AG04449 (cell line): Measurements from ENCODE around the gene RAB40C.

ENCODE experiments used
- CTCF ChIA-PET: fragments of 350-600 bp; formaldehyde crosslinking; extraction: SDS; loops from one replicate; lab custom pipeline; 2021; ENCODE audit warnings: antibody characterized with exemption; lab: Yijun Ruan, JAX
- POLR2A ChIA-PET: fragments of 400-600, 350-600 bp; formaldehyde crosslinking; extraction: SDS; loops from one replicate; lab custom pipeline; 2020; ENCODE audit warnings: antibody characterized with exemption, inconsistent platforms; lab: Yijun Ruan, JAX
- DNase-seq: peaks from one replicate; pipeline ENCODE4 v3.0.0-alpha.2; 2010; ENCODE audit warnings: low read depth, low spot score
- H3K4me3 ChIP-seq: 2 replicates; pipeline ENCODE4 v1.5.1; 2011; ENCODE audit warnings: low read depth, mild to moderate bottlenecking, control low read depth, low read length
- TF ChIP-seq, protein P1 (sequence below): IDR thresholded peaks from one replicate; pipeline ENCODE4 v1.5.1; 2011; ENCODE audit warnings: mild to moderate bottlenecking, moderate library complexity, low read length, control low read depth, inconsistent platforms; ENCODE audit not compliant: insufficient read depth; ENCODE audit errors: missing control alignments

Gene RAB40C

DNA sequence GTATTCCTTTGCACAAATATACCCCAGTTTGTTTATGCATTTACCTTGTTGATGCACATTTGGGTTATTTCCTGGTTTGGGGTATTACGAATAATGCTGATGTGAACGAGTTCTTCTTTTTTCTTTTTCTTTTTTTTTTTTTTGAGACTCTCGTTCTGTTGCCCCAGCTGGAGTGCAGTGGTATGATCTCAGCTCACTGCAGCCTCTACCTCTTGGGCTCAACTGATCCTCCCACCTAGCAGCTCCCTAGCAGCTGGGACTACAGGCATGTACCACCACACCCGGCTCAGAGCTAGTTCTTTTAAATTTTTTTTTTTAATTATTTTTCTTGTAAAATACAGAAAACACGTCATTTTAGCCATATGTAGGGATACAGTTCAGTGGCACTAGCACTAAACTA, 14.1 kb downstream of the RAB40C start:
- no peak for DNase-seq
- ChIA-PET POLR2A (no interaction called here), CTCF (no interaction called here)
- no peak overlapping the region for H3K4me3 ChIP-seq
- TF ChIP-seq, protein P1, sequence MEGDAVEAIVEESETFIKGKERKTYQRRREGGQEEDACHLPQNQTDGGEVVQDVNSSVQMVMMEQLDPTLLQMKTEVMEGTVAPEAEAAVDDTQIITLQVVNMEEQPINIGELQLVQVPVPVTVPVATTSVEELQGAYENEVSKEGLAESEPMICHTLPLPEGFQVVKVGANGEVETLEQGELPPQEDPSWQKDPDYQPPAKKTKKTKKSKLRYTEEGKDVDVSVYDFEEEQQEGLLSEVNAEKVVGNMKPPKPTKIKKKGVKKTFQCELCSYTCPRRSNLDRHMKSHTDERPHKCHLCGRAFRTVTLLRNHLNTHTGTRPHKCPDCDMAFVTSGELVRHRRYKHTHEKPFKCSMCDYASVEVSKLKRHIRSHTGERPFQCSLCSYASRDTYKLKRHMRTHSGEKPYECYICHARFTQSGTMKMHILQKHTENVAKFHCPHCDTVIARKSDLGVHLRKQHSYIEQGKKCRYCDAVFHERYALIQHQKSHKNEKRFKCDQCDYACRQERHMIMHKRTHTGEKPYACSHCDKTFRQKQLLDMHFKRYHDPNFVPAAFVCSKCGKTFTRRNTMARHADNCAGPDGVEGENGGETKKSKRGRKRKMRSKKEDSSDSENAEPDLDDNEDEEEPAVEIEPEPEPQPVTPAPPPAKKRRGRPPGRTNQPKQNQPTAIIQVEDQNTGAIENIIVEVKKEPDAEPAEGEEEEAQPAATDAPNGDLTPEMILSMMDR = no peak

GRCh38 chr16:606656-607307, 16.9 kb downstream of the RAB40C start:
- no peak overlapping the region for H3K4me3 ChIP-seq
- no peak for DNase-seq
- CTCF ChIA-PET = no interaction called here
- TF ChIP-seq, protein P1 = no peak
- POLR2A ChIA-PET = no interaction called here

DNA sequence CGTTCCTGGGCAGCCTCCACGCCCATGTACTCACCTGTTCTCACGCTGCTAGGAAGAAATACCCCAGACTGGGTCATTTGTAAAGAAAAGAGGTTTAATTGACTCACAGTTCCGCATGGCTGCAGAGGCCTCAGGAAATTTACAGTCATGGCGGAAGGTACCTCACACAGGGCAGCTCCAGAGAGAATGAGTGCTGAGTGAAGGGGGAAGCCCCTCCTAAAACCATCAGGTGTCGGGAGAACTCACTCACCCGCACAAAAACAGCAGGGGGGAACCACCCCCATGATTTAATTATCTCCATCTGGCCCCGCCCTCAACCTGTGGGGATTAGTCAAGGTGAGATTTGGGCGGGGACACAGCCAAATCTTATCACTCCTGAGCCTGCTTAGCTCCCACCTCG, 18.2 kb downstream of the RAB40C start:
- ChIA-PET POLR2A (no interaction called here), CTCF (interaction anchor here (0.8 kb wide), 1 partner anchor 12 kb away, joined by 3 read pairs; no protein-coding TSS in a partner anchor)
- TF ChIP-seq, protein P1 = no peak
- H3K4me3 ChIP-seq = no peak overlapping the region
- DNase-seq = no peak

DNA sequence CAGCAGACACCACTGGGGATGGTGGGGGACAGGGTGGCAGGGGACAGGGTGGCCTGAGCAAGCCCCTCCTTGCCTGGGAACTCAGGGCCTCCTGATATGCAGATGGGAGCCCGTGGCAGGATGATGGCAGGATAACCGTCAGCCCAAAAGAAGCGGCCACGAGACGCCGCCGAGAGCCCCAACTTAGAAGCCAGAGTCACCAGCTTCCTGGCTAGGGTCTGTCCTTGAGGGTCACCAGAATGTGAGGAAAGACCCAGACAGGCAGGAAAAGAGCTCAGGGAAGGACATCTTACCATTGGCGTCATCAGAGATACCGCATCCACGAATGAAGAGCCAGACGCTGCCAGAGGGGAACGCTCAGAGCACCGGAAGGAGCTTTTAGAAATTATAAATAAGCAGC, 19.4 kb downstream of the RAB40C start:
- ChIA-PET POLR2A (no interaction called here), CTCF (interaction anchor here (1.8 kb wide), 1 partner anchor 30 kb away, joined by 4 read pairs; no protein-coding TSS in a partner anchor)
- no peak for DNase-seq
- TF ChIP-seq, protein P1 = no peak
- no peak overlapping the region for H3K4me3 ChIP-seq

- POLR2A ChIA-PET = no interaction called here
- DNase-seq = no peak
- H3K4me3 ChIP-seq = no peak overlapping the region
- CTCF ChIA-PET = interaction anchor here (1.5 to 1.8 kb wide), 2 partner anchors 12 to 30 kb away, joined by 4 read pairs; no protein-coding TSS in a partner anchor
- TF ChIP-seq, protein P1 = no peak
Measured at GRCh38 chr16:609984-610383, 20.1 kb downstream of the RAB40C start.

- DNase-seq = no peak
- no peak overlapping the region for H3K4me3 ChIP-seq
- POLR2A ChIA-PET = no interaction called here
Measured at GRCh38 chr16:610513-611381, 20.9 kb downstream of the RAB40C start.

More at GRCh38 chr16:610513-611381, 20.9 kb downstream of the RAB40C start:
- TF ChIP-seq, protein P1 = peak; percentile 19
- CTCF ChIA-PET = interaction anchor here (1.5 to 1.8 kb wide), 2 partner anchors 12 to 31 kb away, joined by 4 read pairs; no protein-coding TSS in a partner anchor
